Gastroesophageal sphincter (tissue), 3 donors: ENCODE results near the gene GNAI1.

Experiments used
- CTCF ChIP-seq, 4 experiments: fragments of 200-600 bp in 2 of 4; fragments of 450-650 bp in 2 of 4; sonication (generic) in 1 of 4; IDR thresholded peaks; one replicate each; pipeline ENCODE4 v1.5.1; 2017 to 2019; ENCODE audit warnings: antibody characterized with exemption in 4 of 4, mild to moderate bottlenecking in 2 of 4, moderate library complexity in 2 of 4
- POLR2A ChIP-seq, 2 donors: fragments of 450-650 bp; IDR thresholded peaks; one replicate each; pipeline ENCODE4 v1.6.1; 2017; ENCODE audit warnings: antibody characterized with exemption in 2 of 2, mild to moderate bottlenecking in 2 of 2, moderate library complexity in 1 of 2
- POLR2AphosphoS5 ChIP-seq: sonication (generic); formaldehyde crosslinking; IDR thresholded peaks from one replicate; pipeline ENCODE4 v1.6.1; 2017; ENCODE audit warnings: antibody characterized with exemption

- TF ChIP-seq CTCF (IDR thresholded peaks at IDR 0.05) = no peak
- TF ChIP-seq POLR2AphosphoS5 = no peak
- TF ChIP-seq POLR2A (IDR thresholded peaks at IDR 0.05) = no peak
These were observed 45.3 kb upstream of the GNAI1 start for GRCh38 chr7:80089366-80089765.
